Fibroblast of lung (primary cell): ENCODE results near the gene MT1A.

ENCODE experiments used
- CTCF ChIP-seq, 2 donors: IDR thresholded peaks in 1 of 2; conservative IDR thresholded peaks in 1 of 2; 1 replicate in 1 of 2; 2 replicates in 1 of 2; pipeline ENCODE4 v1.5.1; 2011 to 2012; ENCODE audit warnings: low read length in 2 of 2, control low read depth in 1 of 2, inconsistent platforms in 1 of 2, low read depth in 1 of 2, mild to moderate bottlenecking in 1 of 2
- EZH2 ChIP-seq: IDR thresholded peaks from 2 replicates; pipeline ENCODE4 v1.5.1; 2012; ENCODE audit warnings: low read length, control low read depth, mild to moderate bottlenecking; ENCODE audit errors: missing control alignments

GRCh38 chr16:56629531-56629930 is 8.9 kb upstream of the MT1A start:
- TF ChIP-seq CTCF (conservative IDR thresholded peaks at IDR 0.05 in 1 of 2, IDR thresholded peaks at IDR 0.05 in 1 of 2; ENCODE audit: low read depth in 1 of 2, low read length in 2 of 2): no peak
- TF ChIP-seq EZH2: no peak
